ENCODE results near the gene PSME2.

DNA sequence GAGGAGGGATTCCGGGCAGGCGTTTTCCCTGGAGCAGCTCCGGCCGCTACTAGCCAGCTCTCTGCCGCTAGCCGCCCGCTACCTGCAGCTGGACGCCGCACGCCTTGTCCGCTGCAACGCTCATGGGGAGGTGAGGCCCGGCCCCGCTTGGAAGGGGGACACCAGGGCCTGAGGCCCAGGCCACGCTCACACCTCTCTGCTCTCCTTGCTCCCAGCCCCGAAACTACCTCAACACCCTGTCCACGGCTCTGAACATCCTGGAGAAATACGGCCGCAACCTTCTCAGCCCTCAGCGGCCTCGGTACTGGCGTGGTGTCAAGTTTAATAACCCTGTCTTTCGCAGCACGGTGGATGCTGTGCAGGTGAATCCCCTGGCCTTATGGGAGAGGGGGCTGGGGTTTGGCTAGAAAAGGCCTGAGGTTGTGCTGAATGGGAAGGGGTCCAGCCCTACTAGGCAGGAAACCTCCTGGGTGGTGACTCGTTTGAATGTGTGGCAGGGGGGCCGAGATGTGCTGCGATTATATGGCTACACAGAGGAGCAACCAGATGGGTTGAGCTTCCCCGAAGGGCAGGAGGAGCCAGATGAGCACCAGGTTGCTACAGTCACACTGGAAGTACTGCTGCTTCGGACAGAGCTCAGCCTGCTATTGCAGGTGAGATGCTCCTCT is 1.5 kb upstream of the PSME2 start:
- TF ChIP-seq, protein P1, sequence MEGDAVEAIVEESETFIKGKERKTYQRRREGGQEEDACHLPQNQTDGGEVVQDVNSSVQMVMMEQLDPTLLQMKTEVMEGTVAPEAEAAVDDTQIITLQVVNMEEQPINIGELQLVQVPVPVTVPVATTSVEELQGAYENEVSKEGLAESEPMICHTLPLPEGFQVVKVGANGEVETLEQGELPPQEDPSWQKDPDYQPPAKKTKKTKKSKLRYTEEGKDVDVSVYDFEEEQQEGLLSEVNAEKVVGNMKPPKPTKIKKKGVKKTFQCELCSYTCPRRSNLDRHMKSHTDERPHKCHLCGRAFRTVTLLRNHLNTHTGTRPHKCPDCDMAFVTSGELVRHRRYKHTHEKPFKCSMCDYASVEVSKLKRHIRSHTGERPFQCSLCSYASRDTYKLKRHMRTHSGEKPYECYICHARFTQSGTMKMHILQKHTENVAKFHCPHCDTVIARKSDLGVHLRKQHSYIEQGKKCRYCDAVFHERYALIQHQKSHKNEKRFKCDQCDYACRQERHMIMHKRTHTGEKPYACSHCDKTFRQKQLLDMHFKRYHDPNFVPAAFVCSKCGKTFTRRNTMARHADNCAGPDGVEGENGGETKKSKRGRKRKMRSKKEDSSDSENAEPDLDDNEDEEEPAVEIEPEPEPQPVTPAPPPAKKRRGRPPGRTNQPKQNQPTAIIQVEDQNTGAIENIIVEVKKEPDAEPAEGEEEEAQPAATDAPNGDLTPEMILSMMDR (IDR thresholded peaks at IDR 0.05) = no peak
- TF ChIP-seq ZFX (IDR thresholded peaks at IDR 0.05; ENCODE audit: borderline replicate concordance) = no peak

Measured in 22Rv1 (cell line).